Mucosa of descending colon (tissue), 3 donors: Measurements from ENCODE around the gene PLXDC2. TPM values are rescaled to one million over a fixed set of nuclear protein-coding genes. Genes with fewer than 3 reads are reported as not detected.
"Not testable (repeated sequence)": the region's sequence is repeated elsewhere in the genome, so short reads cannot be mapped to it uniquely, and the experiment has no call there.

Experiments used
- ATAC-seq: fragments of 200-7000 bp; cut with Tn5 transposase; one replicate; pipeline ENCODE4 v1.9.1; 2020; ENCODE audit warnings: mild to moderate bottlenecking, moderate library complexity
- DNase-seq, 3 donors: peaks; one replicate each; pipeline ENCODE4 v3.0.0-alpha.2; 2020
- H3K36me3 ChIP-seq: fragments of 200-600 bp; one replicate; pipeline ENCODE4 v1.8.0; 2021; ENCODE audit warnings: low read depth, mild to moderate bottlenecking
- H3K4me1 ChIP-seq: fragments of 200-600 bp; one replicate; pipeline ENCODE4 v1.8.0; 2021; ENCODE audit warnings: low read depth, mild to moderate bottlenecking
- H3K4me3 ChIP-seq: fragments of 200-600 bp; one replicate; pipeline ENCODE4 v1.8.0; 2021; ENCODE audit warnings: mild to moderate bottlenecking
- H3K9me3 ChIP-seq: fragments of 200-600 bp; one replicate; pipeline ENCODE4 v1.8.0; 2021; ENCODE audit warnings: mild to moderate bottlenecking
- intact Hi-C, 2 donors: fragments of 100-400 bp; cut with DNase I in 1 of 2; cut with micrococcal nuclease in 1 of 2; formaldehyde crosslinking; loops; one replicate each; pipeline versions ENCODE4 v1.11.0 to v1.11.1; 2022; cut with DNase I, micrococcal nuclease
- long read RNA-seq, 2 donors: library from polyadenylated mRNA; unstranded; transcript quantifications; one replicate each; pipeline ENCODE4 v2.0.0, GENCODE V29; 2019 to 2021
- total RNA-seq, 3 donors: library from RNA; stranded (reverse); fragmentation: NEBNext Ultra II Directional in 2 of 3; extraction: Animal tissue kit (Norgen Biotek cat#: 25700) in 2 of 3; gene quantifications; one replicate each; pipeline versions ENCODE4 v1.2.1 to v1.2.4, GENCODE V29; 2021 to 2023
- TF ChIP-seq, protein P1 (sequence below): fragments of 200-600 bp; IDR thresholded peaks from one replicate; pipeline ENCODE4 v1.8.0; 2022; ENCODE audit warnings: antibody characterized with exemption, mild to moderate bottlenecking
- donor health status: DM: no; HTN: no; CAD: no; lungs with moderate emphysema.
- donor health status: DM: no; HTN: no; CAD: no.
- donor health status: DM: no; HTN: yes; CAD: no.

PLXDC2 gene
- total RNA-seq, result 10 to 100 TPM; 19.9 to 31.6 (median 30.3) TPM
- long read RNA-seq, donor 1, full-length matches to known transcripts, result 2 of 6 reads
- long read RNA-seq, donor 1, partial matches to known transcripts, result 2 of 6 reads
- long read RNA-seq, donor 1, other reads (novel, unspliced or antisense), result 2 of 6 reads
- long read RNA-seq, donor 2, full-length matches to known transcripts, result 8 of 14 reads
- long read RNA-seq, donor 2, partial matches to known transcripts, result 2 of 14 reads
- long read RNA-seq, donor 2, other reads (novel, unspliced or antisense), result 4 of 14 reads

DNA sequence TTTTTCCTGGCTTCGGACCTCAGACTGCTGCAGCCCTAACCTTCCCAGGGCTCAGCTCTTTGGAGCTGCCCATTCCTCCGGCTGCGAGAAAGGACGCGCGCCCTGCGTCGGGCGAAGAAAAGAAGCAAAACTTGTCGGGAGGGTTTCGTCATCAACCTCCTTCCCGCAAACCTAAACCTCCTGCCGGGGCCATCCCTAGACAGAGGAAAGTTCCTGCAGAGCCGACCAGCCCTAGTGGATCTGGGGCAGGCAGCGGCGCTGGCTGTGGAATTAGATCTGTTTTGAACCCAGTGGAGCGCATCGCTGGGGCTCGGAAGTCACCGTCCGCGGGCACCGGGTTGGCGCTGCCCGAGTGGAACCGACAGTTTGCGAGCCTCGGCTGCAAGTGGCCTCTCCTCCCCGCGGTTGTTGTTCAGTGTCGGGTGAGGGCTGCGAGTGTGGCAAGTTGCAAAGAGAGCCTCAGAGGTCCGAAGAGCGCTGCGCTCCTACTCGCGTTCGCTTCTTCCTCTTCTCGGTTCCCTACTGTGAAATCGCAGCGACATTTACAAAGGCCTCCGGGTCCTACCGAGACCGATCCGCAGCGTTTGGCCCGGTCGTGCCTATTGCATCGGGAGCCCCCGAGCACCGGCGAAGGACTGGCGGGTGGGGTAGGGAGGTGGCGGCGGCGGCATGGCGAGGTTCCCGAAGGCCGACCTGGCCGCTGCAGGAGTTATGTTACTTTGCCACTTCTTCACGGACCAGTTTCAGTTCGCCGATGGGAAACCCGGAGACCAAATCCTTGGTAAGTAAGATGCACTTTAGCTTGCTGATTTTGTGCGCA is at the start of gene PLXDC2:
PLXDC2 (plus strand) TSS at position 22 of the 820 bp plus-strand sequence.
- H3K36me3 ChIP-seq, result no peaks in the 10 kb centered on the region
- DNase-seq (peak; percentile 54 to 72 (median 66)), ATAC-seq (peak; percentile 41)
- intact Hi-C loops, result loop anchor here in 1 of 2 donors (5.0 to 10.0 kb wide), 2 partner anchors 178 to 276 kb away; no protein-coding TSS in a partner anchor
- TF ChIP-seq, protein P1, sequence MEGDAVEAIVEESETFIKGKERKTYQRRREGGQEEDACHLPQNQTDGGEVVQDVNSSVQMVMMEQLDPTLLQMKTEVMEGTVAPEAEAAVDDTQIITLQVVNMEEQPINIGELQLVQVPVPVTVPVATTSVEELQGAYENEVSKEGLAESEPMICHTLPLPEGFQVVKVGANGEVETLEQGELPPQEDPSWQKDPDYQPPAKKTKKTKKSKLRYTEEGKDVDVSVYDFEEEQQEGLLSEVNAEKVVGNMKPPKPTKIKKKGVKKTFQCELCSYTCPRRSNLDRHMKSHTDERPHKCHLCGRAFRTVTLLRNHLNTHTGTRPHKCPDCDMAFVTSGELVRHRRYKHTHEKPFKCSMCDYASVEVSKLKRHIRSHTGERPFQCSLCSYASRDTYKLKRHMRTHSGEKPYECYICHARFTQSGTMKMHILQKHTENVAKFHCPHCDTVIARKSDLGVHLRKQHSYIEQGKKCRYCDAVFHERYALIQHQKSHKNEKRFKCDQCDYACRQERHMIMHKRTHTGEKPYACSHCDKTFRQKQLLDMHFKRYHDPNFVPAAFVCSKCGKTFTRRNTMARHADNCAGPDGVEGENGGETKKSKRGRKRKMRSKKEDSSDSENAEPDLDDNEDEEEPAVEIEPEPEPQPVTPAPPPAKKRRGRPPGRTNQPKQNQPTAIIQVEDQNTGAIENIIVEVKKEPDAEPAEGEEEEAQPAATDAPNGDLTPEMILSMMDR, result no peak
- H3K9me3 ChIP-seq, result no peaks in the 10 kb centered on the region
- peaks cover 3% of the 10 kb centered on the region for H3K4me1 ChIP-seq
- H3K4me3 ChIP-seq, result peak within 1 kb of the TSS; percentile 66

DNA sequence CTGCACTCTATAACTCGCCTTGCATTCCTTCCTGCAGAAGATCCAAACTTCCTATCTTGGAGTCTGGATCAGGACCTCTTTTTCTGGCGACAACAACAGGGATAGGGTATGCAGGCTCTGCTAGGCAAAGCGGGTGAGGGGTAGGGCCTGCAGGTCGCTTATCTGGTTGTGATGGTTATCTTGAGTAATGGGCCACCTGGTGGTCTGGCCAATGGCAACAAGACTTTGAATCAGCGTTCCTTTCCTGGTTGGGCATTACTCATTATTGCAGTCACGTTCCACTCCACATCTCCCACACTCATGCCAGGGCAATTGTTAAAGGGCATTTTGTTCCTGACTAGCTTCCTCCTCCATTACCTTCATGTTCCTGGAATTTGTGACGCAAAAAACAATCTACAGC is 48.4 kb upstream of the PLXDC2 start:
- intact Hi-C loops, result no loop called here

DNA sequence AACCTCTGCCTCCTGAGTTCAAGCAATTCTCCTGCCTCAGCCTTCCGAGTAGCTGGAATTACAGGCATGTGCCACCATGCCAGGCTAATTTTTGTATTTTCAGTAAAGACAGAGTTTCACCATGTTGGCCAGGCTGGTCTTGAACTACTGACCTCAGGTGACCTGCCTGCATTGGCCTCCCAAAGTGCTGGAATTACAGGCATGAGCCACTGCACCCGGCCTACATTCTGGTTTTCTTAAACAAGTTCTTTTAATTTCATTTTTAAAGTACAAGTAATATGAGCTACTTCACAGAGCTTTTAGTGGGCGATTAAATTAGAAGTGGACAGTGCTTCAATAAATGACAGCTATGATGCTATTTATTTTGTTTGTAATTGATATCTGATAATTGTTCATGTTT is 46.4 kb upstream of the PLXDC2 start:
- DNase-seq, H3K4me3 ChIP-seq, ATAC-seq, H3K4me1 ChIP-seq, intact Hi-C loops, H3K9me3 ChIP-seq, H3K36me3 ChIP-seq: not testable (repeated sequence)

More for the DNA sequence above, 48.4 kb upstream of the PLXDC2 start:
- H3K4me3 ChIP-seq, result no peak overlapping the region
- H3K9me3 ChIP-seq, result no peaks in the 10 kb centered on the region
- TF ChIP-seq, protein P1, result no peak
- ATAC-seq (no peak), DNase-seq (no peak)
- no peaks in the 10 kb centered on the region for H3K36me3 ChIP-seq
- no peaks in the 10 kb centered on the region for H3K4me1 ChIP-seq

DNA sequence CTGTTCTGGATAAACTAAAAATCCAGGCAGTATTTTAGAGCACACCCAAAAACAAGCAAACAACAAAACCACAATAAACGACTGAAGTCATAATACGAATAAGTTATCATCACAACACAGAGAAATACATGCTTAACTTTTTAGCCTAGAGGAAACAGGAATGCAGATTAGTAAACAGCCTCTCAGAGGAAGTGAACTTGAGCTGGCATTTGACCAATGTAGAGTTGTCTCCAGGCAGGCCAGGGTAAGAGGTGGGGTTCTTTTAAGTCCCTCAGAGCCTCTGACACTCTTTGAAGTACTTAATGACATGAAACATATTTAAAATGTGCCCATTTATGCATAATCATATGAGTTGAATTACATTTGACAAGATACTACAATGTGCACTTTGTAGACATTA is 43.3 kb upstream of the PLXDC2 start:
- no peak overlapping the region for H3K4me3 ChIP-seq
- ATAC-seq (no peak), DNase-seq (no peak)
- no peaks in the 10 kb centered on the region for H3K9me3 ChIP-seq
- TF ChIP-seq, protein P1, result no peak
- H3K4me1 ChIP-seq, result no peaks in the 10 kb centered on the region
- intact Hi-C loops, result no loop called here
- no peaks in the 10 kb centered on the region for H3K36me3 ChIP-seq

DNA sequence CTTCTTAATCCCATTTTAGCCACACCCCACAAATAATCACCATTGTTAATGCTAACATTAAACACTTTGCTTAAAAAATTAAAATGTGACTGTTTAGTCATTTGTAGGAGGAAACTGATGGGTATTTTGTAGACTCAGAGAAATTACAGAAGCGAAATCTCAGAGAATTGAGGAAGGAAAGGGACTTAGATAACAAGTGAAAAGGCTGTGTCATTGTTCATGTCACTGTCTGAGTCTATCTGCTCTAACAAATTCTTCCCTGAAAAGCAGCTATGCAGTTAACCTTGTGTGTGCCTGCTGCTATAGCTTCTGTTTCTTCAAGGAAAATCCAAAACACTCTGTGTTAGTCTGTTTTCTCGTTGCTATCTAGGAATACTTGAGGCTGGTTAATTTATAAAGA is 40.9 kb upstream of the PLXDC2 start:
- H3K4me3 ChIP-seq, result no peak overlapping the region
- no peaks in the 10 kb centered on the region for H3K36me3 ChIP-seq
- H3K9me3 ChIP-seq, result no peaks in the 10 kb centered on the region
- ATAC-seq, result no peak
- DNase-seq, result no peak
- intact Hi-C loops, result no loop called here
- TF ChIP-seq, protein P1, result no peak
- no peaks in the 10 kb centered on the region for H3K4me1 ChIP-seq

DNA sequence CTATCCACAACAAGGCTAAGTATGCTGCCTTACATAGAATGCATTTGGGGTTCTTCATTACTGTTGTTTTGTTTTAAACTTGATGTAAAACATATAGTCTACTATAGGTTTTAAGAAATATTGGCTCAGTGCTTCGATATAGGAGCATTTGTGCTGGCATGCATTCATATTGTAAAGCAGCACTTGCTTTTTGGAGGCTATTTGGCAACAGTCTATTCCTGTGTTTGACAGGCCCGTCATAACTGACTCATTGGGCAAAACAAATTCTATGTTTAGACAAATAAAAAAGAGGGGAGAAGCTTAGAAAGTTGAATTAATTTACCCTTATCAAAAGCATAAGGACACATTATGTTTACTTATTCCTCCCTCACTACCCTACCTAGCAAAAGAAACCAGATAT is 38.4 kb upstream of the PLXDC2 start:
- DNase-seq (no peak), ATAC-seq (no peak)
- Histone ChIP-seq H3K4me1 (no peaks in the 10 kb centered on the region), H3K36me3 (no peaks in the 10 kb centered on the region), H3K4me3 (no peak overlapping the region), H3K9me3 (no peaks in the 10 kb centered on the region)
- TF ChIP-seq, protein P1, result no peak
- intact Hi-C loops, result no loop called here
